OCI-LY3 (cell line): Measurements from ENCODE around the gene RNF144A.
A peak's percentile ranks its signal among the peaks of the same experiment; 100 is the strongest.
"Not testable (repeated sequence)": the region's sequence is repeated elsewhere in the genome, so short reads cannot be mapped to it uniquely, and the experiment has no call there.

Experiments
- H2AFZ ChIP-seq: fragments of 200-600, 300-600 bp; shearing (Covaris generic); 2 replicates; pipeline ENCODE4 v1.6.0; 2014; ENCODE audit warnings: antibody characterized with exemption, low read depth, low read length
- H3K27ac ChIP-seq: fragments of 200-600, 300-600 bp; sonication (generic); 2 replicates; pipeline ENCODE4 v1.5.1; 2014; ENCODE audit warnings: mild to moderate bottlenecking, low read length, moderate library complexity, mixed read lengths
- H3K27me3 ChIP-seq: fragments of 200-600, 300-600 bp; sonication (generic); 2 replicates; pipeline ENCODE4 v1.6.1; 2014; ENCODE audit warnings: low read depth, low read length, mixed read lengths
- H3K36me3 ChIP-seq: fragments of 200-600, 300-600 bp; sonication (generic); replicated peaks from 2 replicates; pipeline ENCODE3; 2014; ENCODE audit warnings: low read depth, low read length, mixed read lengths
- H3K4me1 ChIP-seq: fragments of 300-600, 200-600 bp; sonication (generic); 2 replicates; pipeline ENCODE4 v1.6.1; 2014; ENCODE audit warnings: low read length, mixed read lengths
- H3K4me2 ChIP-seq: fragments of 200-600, 300-600 bp; sonication (generic); 2 replicates; pipeline ENCODE4 v1.6.1; 2014; ENCODE audit warnings: low read length, mixed read lengths
- H3K4me3 ChIP-seq: fragments of 300-600, 200-600 bp; sonication (generic); 2 replicates; pipeline ENCODE4 v1.5.1; 2014; ENCODE audit warnings: antibody characterized with exemption, mild to moderate bottlenecking, low read length, moderate library complexity
- H3K79me2 ChIP-seq: fragments of 300-600, 200-600 bp; shearing (Covaris generic); 2 replicates; pipeline ENCODE4 v1.6.1; 2014; ENCODE audit warnings: mild to moderate bottlenecking, low read length, mixed read lengths
- H3K9ac ChIP-seq: fragments of 300-600, 200-600 bp; shearing (Covaris generic); 2 replicates; pipeline ENCODE4 v1.6.0; 2014; ENCODE audit warnings: mild to moderate bottlenecking, low read length, moderate library complexity
- H3K9me3 ChIP-seq: fragments of 200-600, 300-600 bp; shearing (Covaris generic); 2 replicates; pipeline ENCODE4 v1.6.1; 2014; ENCODE audit warnings: low read length, mixed read lengths; ENCODE audit not compliant: insufficient read depth
- H4K20me1 ChIP-seq: fragments of 200-600, 300-600 bp; sonication (generic); 2 replicates; pipeline ENCODE4 v1.6.1; 2016; ENCODE audit warnings: low read length, mixed read lengths; ENCODE audit not compliant: insufficient read depth
- CTCF ChIP-seq: fragments of 200-600, 300-600 bp; sonication (generic); IDR thresholded peaks from 2 replicates; pipeline ENCODE4 v1.5.1; 2014; ENCODE audit warnings: antibody characterized with exemption, low read length, low read depth
- EZH2phosphoT487 ChIP-seq: fragments of 200-600 bp; shearing (Covaris generic); IDR thresholded peaks from 2 replicates; pipeline ENCODE4 v1.6.1; 2018; ENCODE audit warnings: antibody characterized with exemption, mixed run types, low read depth

Gene RNF144A

GRCh38 chr2:6896930-6897759 lies 20.1 kb upstream of the RNF144A start:
- Histone ChIP-seq H3K27ac (no peak overlapping the region), H2AFZ (no peak overlapping the region)

GRCh38 chr2:6902581-6902980 lies 14.6 kb upstream of the RNF144A start:
- not testable (repeated sequence) for H3K79me2 ChIP-seq, H3K4me1 ChIP-seq, H2AFZ ChIP-seq, H3K9ac ChIP-seq, H3K4me3 ChIP-seq, H3K27me3 ChIP-seq, H3K4me2 ChIP-seq, H3K27ac ChIP-seq, H3K36me3 ChIP-seq, H4K20me1 ChIP-seq, H3K9me3 ChIP-seq

More at GRCh38 chr2:6896930-6897759, 20.1 kb upstream of the RNF144A start:
- Histone ChIP-seq H3K4me2 (no peak overlapping the region), H3K79me2 (no peaks in the 10 kb centered on the region), H3K9me3 (no peaks in the 10 kb centered on the region), H4K20me1 (no peaks in the 10 kb centered on the region), H3K4me1 (no peaks in the 10 kb centered on the region), H3K4me3 (no peak overlapping the region), H3K27me3 (peaks cover 3% of the 10 kb centered on the region; the same call in 1 of the 2 replicates), H3K36me3 (no peaks in the 10 kb centered on the region), H3K9ac (no peak overlapping the region)
- TF ChIP-seq CTCF (peak; percentile 70), EZH2phosphoT487 (no peak)

- Histone ChIP-seq H3K9me3 (no peaks in the 10 kb centered on the region), H3K79me2 (no peaks in the 10 kb centered on the region), H3K4me2 (no peak overlapping the region), H3K4me3 (no peak overlapping the region), H3K27me3 (peaks cover 24% of the 10 kb centered on the region), H3K4me1 (no peaks in the 10 kb centered on the region), H3K36me3 (no peaks in the 10 kb centered on the region), H4K20me1 (no peaks in the 10 kb centered on the region), H3K9ac (no peak overlapping the region), H2AFZ (no peak overlapping the region), H3K27ac (no peak overlapping the region)
- TF ChIP-seq CTCF (no peak), EZH2phosphoT487 (no peak)
These were observed 11.5 kb upstream of the RNF144A start for GRCh38 chr2:6905668-6906067.

GRCh38 chr2:6906165-6906741 lies 11.0 kb upstream of the RNF144A start:
- TF ChIP-seq CTCF (no peak), EZH2phosphoT487 (no peak)
- H3K36me3 ChIP-seq, result no peaks in the 10 kb centered on the region
- H3K9me3 ChIP-seq, result no peaks in the 10 kb centered on the region
- H3K79me2 ChIP-seq, result no peaks in the 10 kb centered on the region
- H4K20me1 ChIP-seq, result no peaks in the 10 kb centered on the region
- no peak overlapping the region for H3K4me3 ChIP-seq
- no peak overlapping the region for H2AFZ ChIP-seq
- no peak overlapping the region for H3K4me2 ChIP-seq
- H3K27me3 ChIP-seq, result peaks cover 28% of the 10 kb centered on the region
- no peak overlapping the region for H3K9ac ChIP-seq
- no peaks in the 10 kb centered on the region for H3K4me1 ChIP-seq
- H3K27ac ChIP-seq, result no peak overlapping the region
